AG04450 (cell line): ENCODE data around the gene LCA5L. TPM values are rescaled to one million over a fixed set of nuclear protein-coding genes. Genes with fewer than 3 reads are reported as not detected.
"Not testable (repeated sequence)": the region's sequence is repeated elsewhere in the genome, so short reads cannot be mapped to it uniquely, and the experiment has no call there.

Experiments
- CTCF ChIA-PET: fragments of 300-600, 350-600 bp; formaldehyde crosslinking; extraction: SDS; loops from one replicate; lab custom pipeline; 2022; ENCODE audit warnings: antibody characterized with exemption, inconsistent platforms; lab: Charles Lee
- POLR2A ChIA-PET: fragments of 350-600 bp; formaldehyde crosslinking; extraction: SDS; loops from one replicate; lab custom pipeline; 2021; ENCODE audit warnings: antibody characterized with exemption, inconsistent platforms; lab: Yijun Ruan, JAX
- DNase-seq: peaks from one replicate; pipeline ENCODE4 v3.0.0-alpha.2; 2011; ENCODE audit warnings: low read depth, low spot score
- H3K27ac ChIP-seq: one replicate; pipeline ENCODE4 v1.5.1; 2012; ENCODE audit warnings: low read depth, low read length, control low read depth
- H3K27me3 ChIP-seq: one replicate; pipeline ENCODE4 v1.6.0; 2012; ENCODE audit warnings: low read length; ENCODE audit not compliant: control insufficient read depth, insufficient read depth
- H3K4me3 ChIP-seq: 2 replicates; pipeline ENCODE4 v1.5.1; 2011; ENCODE audit warnings: mild to moderate bottlenecking, low read depth, low read length, control low read depth
- H3K9me3 ChIP-seq: 2 replicates; pipeline ENCODE4 v1.5.1; 2012; ENCODE audit warnings: low read length; ENCODE audit not compliant: control insufficient read depth, insufficient read depth
- CTCF ChIP-seq: IDR thresholded peaks from 2 replicates; pipeline ENCODE4 v1.5.1; 2011; ENCODE audit warnings: low read depth, low read length, control low read depth, inconsistent platforms
- polyA plus RNA-seq: library from polyadenylated mRNA; depleted of rRNA; stranded (reverse); fragments of >200 nt; gene quantifications from 2 replicates; pipeline ENCODE4 v1.2.3, GENCODE V29; 2011

Gene LCA5L
- polyA plus RNA-seq, 1 experiment, result 1.1 TPM

GRCh38 chr21:39373634-39374033, 71.9 kb downstream of the LCA5L start:
- TF ChIP-seq CTCF, result peak; percentile 33
- ChIA-PET POLR2A (no interaction called here), CTCF (interaction anchor here (0.5 to 0.9 kb wide), 2 partner anchors 8 to 68 kb away, joined by 3 to 4 read pairs; no protein-coding TSS in a partner anchor)
- H3K9me3 ChIP-seq, result no peaks in the 10 kb centered on the region
- no peak for DNase-seq
- H3K4me3 ChIP-seq, result no peak overlapping the region
- peaks cover 6% of the 10 kb centered on the region for H3K27me3 ChIP-seq
- no peak overlapping the region for H3K27ac ChIP-seq

GRCh38 chr21:39369896-39370288, 75.7 kb downstream of the LCA5L start:
- DNase-seq, CTCF ChIA-PET, H3K27me3 ChIP-seq, H3K27ac ChIP-seq, POLR2A ChIA-PET, H3K4me3 ChIP-seq, H3K9me3 ChIP-seq: not testable (repeated sequence)

- no peak for DNase-seq
- ChIA-PET POLR2A (no interaction called here), CTCF (no interaction called here)
- H3K27me3 ChIP-seq, result no peaks in the 10 kb centered on the region
- H3K27ac ChIP-seq, result no peak overlapping the region
- no peak overlapping the region for H3K4me3 ChIP-seq
- no peak for TF ChIP-seq CTCF
- H3K9me3 ChIP-seq, result no peaks in the 10 kb centered on the region
Observed at GRCh38 chr21:39367783-39368182, 77.8 kb downstream of the LCA5L start.

- Histone ChIP-seq H3K27me3 (no peaks in the 10 kb centered on the region), H3K4me3 (no peak overlapping the region), H3K27ac (no peak overlapping the region), H3K9me3 (no peaks in the 10 kb centered on the region)
- ChIA-PET CTCF (no interaction called here), POLR2A (no interaction called here)
- TF ChIP-seq CTCF, result no peak
- DNase-seq, result no peak
Observed at GRCh38 chr21:39366563-39366962, 79.0 kb downstream of the LCA5L start.

GRCh38 chr21:39364949-39365348, 80.6 kb downstream of the LCA5L start:
- no peak for DNase-seq
- no peaks in the 10 kb centered on the region for H3K9me3 ChIP-seq
- CTCF ChIA-PET, result no interaction called here
- H3K4me3 ChIP-seq, result no peak overlapping the region
- POLR2A ChIA-PET, result interaction anchor here (0.8 to 1.7 kb wide), 2 partner anchors 15 to 23 kb away, joined by 3 to 6 read pairs; a partner anchor contains a TSS
- no peak for TF ChIP-seq CTCF
- H3K27ac ChIP-seq, result no peak overlapping the region
- no peaks in the 10 kb centered on the region for H3K27me3 ChIP-seq
